Neural cell (in vitro differentiated cells): ENCODE data around the gene B3GALT4. TPM values are rescaled to one million over a fixed set of nuclear protein-coding genes. Genes with fewer than 3 reads are reported as not detected.

ENCODE experiments used
- H2AFZ ChIP-seq: fragments of 200-600, 300-800 bp; sonication (generic), shearing (Covaris generic); 2 replicates; pipeline ENCODE4 v1.6.0; 2014; ENCODE audit warnings: low read depth, mild to moderate bottlenecking, antibody characterized with exemption, low read length, moderate library complexity
- H3F3A ChIP-seq: fragments of 200-600 bp; shearing (Covaris generic); 2 replicates; pipeline ENCODE4 v1.6.1; 2016; ENCODE audit warnings: mild to moderate bottlenecking, moderate library complexity, mixed read lengths, antibody characterized with exemption, low read length; ENCODE audit not compliant: insufficient read depth, poor library complexity, severe bottlenecking
- H3K27ac ChIP-seq: fragments of 200-600, 300-800 bp; sonication (generic), shearing (Covaris generic); 2 replicates; pipeline ENCODE4 v1.5.1; 2014; ENCODE audit warnings: mild to moderate bottlenecking, low read length, moderate library complexity
- H3K27me3 ChIP-seq: fragments of 300-800, 200-600 bp; sonication (generic), shearing (Covaris generic); 2 replicates; pipeline ENCODE4 v1.6.0; 2014; ENCODE audit warnings: mild to moderate bottlenecking, low read depth, low read length, moderate library complexity; ENCODE audit not compliant: insufficient read depth
- H3K36me3 ChIP-seq: fragments of 300-800, 200-600 bp; sonication (generic), shearing (Covaris generic); 2 replicates; pipeline ENCODE4 v1.5.1; 2014; ENCODE audit warnings: mild to moderate bottlenecking, antibody characterized with exemption, low read length, moderate library complexity; ENCODE audit not compliant: insufficient read depth
- H3K4me2 ChIP-seq: fragments of 300-800, 200-600 bp; sonication (generic), shearing (Covaris generic); 2 replicates; pipeline ENCODE4 v1.6.0; 2014; ENCODE audit warnings: mild to moderate bottlenecking, low read length
- H3K4me3 ChIP-seq: fragments of 300-800, 200-600 bp; sonication (generic), shearing (Covaris generic); 2 replicates; pipeline ENCODE4 v1.5.1; 2014; ENCODE audit warnings: mild to moderate bottlenecking, low read length, moderate library complexity
- H3K79me2 ChIP-seq: fragments of 200-600 bp; shearing (Covaris generic); replicated peaks from 2 replicates; pipeline ENCODE4 v1.6.0; 2014; ENCODE audit warnings: mild to moderate bottlenecking, low read length, moderate library complexity; ENCODE audit not compliant: insufficient read depth
- H3K9ac ChIP-seq: fragments of 300-800, 200-600 bp; sonication (generic), shearing (Covaris generic); 2 replicates; pipeline ENCODE4 v1.6.1; 2016; ENCODE audit warnings: mild to moderate bottlenecking, low read length, mixed read lengths
- H3K9me2 ChIP-seq: fragments of 200-600 bp; shearing (Covaris generic); 2 replicates; pipeline ENCODE4 v1.6.1; 2016; ENCODE audit warnings: mild to moderate bottlenecking, low read length, mixed read lengths; ENCODE audit not compliant: insufficient read depth
- H3K9me3 ChIP-seq: fragments of 200-600, 300-800 bp; sonication (generic), shearing (Covaris generic); 2 replicates; pipeline ENCODE4 v1.6.1; 2016; ENCODE audit warnings: mild to moderate bottlenecking, mixed run types, low read length, moderate library complexity, mixed read lengths
- H4K20me1 ChIP-seq: fragments of 200-600 bp; shearing (Covaris generic); 2 replicates; pipeline ENCODE4 v1.6.1; 2016; ENCODE audit warnings: mild to moderate bottlenecking, mixed run types; ENCODE audit not compliant: insufficient read depth
- CTCF ChIP-seq: fragments of 450-650 bp; IDR thresholded peaks from 2 replicates; pipeline ENCODE4 v1.5.1; 2014; ENCODE audit warnings: antibody characterized with exemption, mild to moderate bottlenecking, moderate library complexity; ENCODE audit not compliant: poor library complexity, severe bottlenecking
- EP300 ChIP-seq: fragments of 450-650 bp; conservative IDR thresholded peaks from 2 replicates; pipeline ENCODE4 v1.6.1; 2014; ENCODE audit warnings: antibody characterized with exemption, mild to moderate bottlenecking, moderate library complexity; ENCODE audit not compliant: poor library complexity, severe bottlenecking
- EZH2 ChIP-seq: fragments of 200-600, 300-800 bp; shearing (Covaris generic), sonication (generic); IDR thresholded peaks from 2 replicates; pipeline ENCODE4 v1.6.1; 2014; ENCODE audit warnings: antibody characterized with exemption, low read length, borderline replicate concordance, mild to moderate bottlenecking; ENCODE audit not compliant: insufficient read depth, poor library complexity, severe bottlenecking
- MXI1 ChIP-seq: fragments of 450-650 bp; conservative IDR thresholded peaks from 2 replicates; pipeline ENCODE4 v1.6.1; 2014; ENCODE audit warnings: antibody characterized with exemption, mild to moderate bottlenecking; ENCODE audit not compliant: poor library complexity, severe bottlenecking
- POLR2AphosphoS5 ChIP-seq: IDR thresholded peaks from 2 replicates; pipeline ENCODE4 v1.6.1; 2012
- RAD21 ChIP-seq: fragments of 450-650 bp; conservative IDR thresholded peaks from 2 replicates; pipeline ENCODE4 v1.6.1; 2014; ENCODE audit warnings: antibody characterized with exemption, mild to moderate bottlenecking, moderate library complexity
- REST ChIP-seq: IDR thresholded peaks from 2 replicates; pipeline ENCODE4 v1.6.1; 2012; ENCODE audit warnings: borderline replicate concordance
- SMC3 ChIP-seq: fragments of 450-650 bp; conservative IDR thresholded peaks from 2 replicates; pipeline ENCODE4 v1.6.1; 2014; ENCODE audit warnings: antibody characterized with exemption, mild to moderate bottlenecking, moderate library complexity; ENCODE audit not compliant: poor library complexity
- TAF1 ChIP-seq: IDR thresholded peaks from 2 replicates; pipeline ENCODE4 v1.6.1; 2012; ENCODE audit warnings: low read depth
- polyA plus RNA-seq: library from polyadenylated mRNA; depleted of rRNA; stranded (reverse); fragments of >200 nt; gene quantifications from 2 replicates; pipeline ENCODE4 v1.2.3, GENCODE V29; 2014

Gene B3GALT4
- polyA plus RNA-seq, 1 donor from 2014 or later: 2.5 TPM

GRCh38 chr6:33314515-33314942 lies 37.6 kb downstream of the B3GALT4 start:
- peaks cover 6% of the 10 kb centered on the region for H3F3A ChIP-seq
- no peaks in the 10 kb centered on the region for H4K20me1 ChIP-seq
- H3K9me2 ChIP-seq: no peaks in the 10 kb centered on the region
- H3K27me3 ChIP-seq: peaks cover 25% of the 10 kb centered on the region
- no peaks in the 10 kb centered on the region for H3K79me2 ChIP-seq
- no peak overlapping the region for H3K9ac ChIP-seq
- H2AFZ ChIP-seq: no peak overlapping the region
- H3K36me3 ChIP-seq: peaks cover 4% of the 10 kb centered on the region
- H3K4me3 ChIP-seq: no peak overlapping the region
- H3K27ac ChIP-seq: no peak overlapping the region
- H3K9me3 ChIP-seq: no peaks in the 10 kb centered on the region
- H3K4me2 ChIP-seq: no peak overlapping the region
- TF ChIP-seq TAF1: no peak
- no peak for TF ChIP-seq EZH2
- TF ChIP-seq POLR2AphosphoS5: no peak
- TF ChIP-seq EP300: no peak
- TF ChIP-seq MXI1: no peak
- no peak for TF ChIP-seq CTCF
- TF ChIP-seq RAD21: no peak
- TF ChIP-seq REST: no peak
- TF ChIP-seq SMC3: no peak

- H3K9me2 ChIP-seq: no peaks in the 10 kb centered on the region
- no peak overlapping the region for H3K4me2 ChIP-seq
- H4K20me1 ChIP-seq: no peaks in the 10 kb centered on the region
- no peak for TF ChIP-seq MXI1
- no peak for TF ChIP-seq REST
- no peak for TF ChIP-seq RAD21
- no peak for TF ChIP-seq EP300
- no peak for TF ChIP-seq SMC3
- no peak for TF ChIP-seq CTCF
- TF ChIP-seq EZH2: no peak
- TF ChIP-seq TAF1: no peak
- TF ChIP-seq POLR2AphosphoS5: no peak
- H3K4me3 ChIP-seq: no peak overlapping the region
- peaks cover 6% of the 10 kb centered on the region for H3F3A ChIP-seq
- H3K27me3 ChIP-seq: peaks cover 25% of the 10 kb centered on the region
- no peaks in the 10 kb centered on the region for H3K9me3 ChIP-seq
- peaks cover 4% of the 10 kb centered on the region for H3K36me3 ChIP-seq
- no peak overlapping the region for H2AFZ ChIP-seq
- H3K9ac ChIP-seq: no peak overlapping the region
- H3K79me2 ChIP-seq: peaks cover 3% of the 10 kb centered on the region
- no peak overlapping the region for H3K27ac ChIP-seq
Observed at GRCh38 chr6:33314943-33315792, 38.2 kb downstream of the B3GALT4 start.
